ENCODE results near the gene SLX9.
"Not testable (repeated sequence)": the region's sequence is repeated elsewhere in the genome, so short reads cannot be mapped to it uniquely, and the experiment has no call there.

The SLX9 gene

DNA sequence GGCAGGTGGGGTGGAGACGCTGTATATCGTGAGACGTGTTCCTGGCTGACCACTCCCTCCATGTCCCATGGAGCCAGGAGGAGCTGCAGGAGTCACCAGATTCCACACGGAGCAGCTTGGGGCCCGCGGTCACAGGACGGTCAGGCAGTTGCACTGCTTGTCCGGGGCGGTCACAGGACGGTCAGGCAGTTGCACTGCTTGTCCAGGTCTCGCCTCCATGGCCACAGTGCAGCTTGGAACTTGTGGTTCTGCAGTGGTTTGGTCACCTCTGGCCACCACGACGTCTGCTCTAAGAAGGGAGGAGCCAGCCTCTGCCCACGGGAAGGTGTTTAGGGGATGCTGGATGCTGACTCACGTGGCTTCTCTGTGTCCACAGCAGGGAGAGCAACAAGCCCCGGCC lies 33.0 kb downstream of the SLX9 start:
- in situ Hi-C loops (cut with HindIII; ENCODE audit: low sequenced_read_pairs), result no loop called here

DNA sequence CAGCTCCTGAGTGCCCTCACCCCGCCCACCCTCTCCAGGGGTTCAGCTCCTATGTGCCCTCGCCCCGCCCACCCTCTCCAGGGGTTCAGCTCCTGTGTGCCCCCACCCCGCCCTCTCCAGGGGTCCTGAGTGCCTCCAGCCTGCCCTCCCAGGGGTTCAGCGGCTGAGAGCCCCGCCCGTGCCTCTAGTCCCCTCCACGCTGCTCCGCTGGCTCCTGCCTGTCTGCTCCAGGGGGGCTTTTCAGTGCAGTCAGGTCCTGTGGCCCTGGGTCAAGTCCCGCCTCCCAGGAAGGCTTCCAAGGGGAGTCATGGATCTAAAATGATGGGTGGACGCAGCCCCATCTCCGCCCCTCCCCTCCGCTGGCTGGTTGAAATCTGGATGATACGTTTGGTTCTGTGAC lies 33.8 kb downstream of the SLX9 start:
- in situ Hi-C loops (cut with HindIII; ENCODE audit: low sequenced_read_pairs), result no loop called here

DNA sequence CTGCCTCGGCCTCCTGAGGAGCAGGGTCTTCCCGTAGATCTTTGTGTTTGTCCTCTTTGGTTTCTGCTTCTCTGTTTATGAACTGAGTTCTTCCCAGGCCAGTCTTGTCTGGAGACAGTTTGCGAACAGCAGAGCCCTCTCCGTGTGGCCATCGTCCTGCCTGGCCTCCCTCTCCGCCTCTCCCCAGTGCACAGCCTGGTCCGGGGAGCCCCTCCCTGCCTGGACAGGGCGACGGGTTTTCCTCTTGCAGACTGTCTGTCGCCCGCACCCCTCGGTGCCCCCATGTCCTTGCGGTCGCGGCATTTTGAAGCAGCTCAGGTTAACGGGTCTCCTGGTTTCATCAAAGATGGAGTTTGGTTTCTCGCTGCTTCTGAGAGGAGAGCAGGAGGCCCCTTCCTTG lies 34.8 kb downstream of the SLX9 start:
- in situ Hi-C loops (cut with HindIII; ENCODE audit: low sequenced_read_pairs), result no loop called here

DNA sequence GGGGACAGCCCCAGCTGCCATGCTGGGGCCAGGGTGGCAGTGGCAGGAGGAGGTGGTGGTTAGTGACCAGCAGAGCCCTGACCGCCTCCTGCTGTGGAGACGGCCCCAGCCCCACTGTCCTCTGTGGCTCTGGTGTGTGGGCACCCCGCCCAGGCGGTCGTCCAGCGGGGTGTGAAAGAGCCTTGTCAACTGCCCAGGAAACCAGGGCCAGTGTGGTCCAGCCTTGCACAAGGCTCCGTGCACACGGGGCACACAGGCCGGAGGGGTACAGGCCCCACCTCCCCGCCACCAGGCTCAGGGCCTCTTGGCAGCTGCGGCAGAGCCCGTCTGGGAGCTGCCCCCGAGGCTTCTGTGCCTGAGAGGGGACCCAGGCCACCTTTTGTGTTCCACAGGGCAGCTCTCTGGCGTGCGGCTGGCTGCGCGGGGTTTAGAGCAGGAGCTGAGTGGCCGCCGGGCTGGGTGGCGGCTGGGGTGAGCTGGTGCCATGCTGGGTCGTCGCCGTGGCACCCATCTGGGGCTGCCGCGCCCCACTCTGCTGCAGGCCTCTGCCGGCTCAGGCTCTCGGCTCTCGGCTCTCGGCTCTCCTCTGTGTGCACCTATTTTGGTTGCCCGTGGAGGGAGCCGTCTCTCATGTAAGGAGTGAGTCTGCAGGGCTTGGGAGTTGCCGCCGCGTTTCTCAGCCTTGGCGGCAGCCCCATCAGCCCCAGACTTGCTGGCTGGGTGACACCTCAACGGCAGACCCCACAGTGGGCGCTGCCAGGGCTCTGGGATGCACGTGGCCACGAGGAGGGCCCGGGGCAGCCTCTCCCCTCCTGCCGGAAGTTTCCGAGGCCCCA lies 36.1 kb downstream of the SLX9 start:
- in situ Hi-C loops (cut with HindIII; ENCODE audit: low sequenced_read_pairs), result no loop called here

DNA sequence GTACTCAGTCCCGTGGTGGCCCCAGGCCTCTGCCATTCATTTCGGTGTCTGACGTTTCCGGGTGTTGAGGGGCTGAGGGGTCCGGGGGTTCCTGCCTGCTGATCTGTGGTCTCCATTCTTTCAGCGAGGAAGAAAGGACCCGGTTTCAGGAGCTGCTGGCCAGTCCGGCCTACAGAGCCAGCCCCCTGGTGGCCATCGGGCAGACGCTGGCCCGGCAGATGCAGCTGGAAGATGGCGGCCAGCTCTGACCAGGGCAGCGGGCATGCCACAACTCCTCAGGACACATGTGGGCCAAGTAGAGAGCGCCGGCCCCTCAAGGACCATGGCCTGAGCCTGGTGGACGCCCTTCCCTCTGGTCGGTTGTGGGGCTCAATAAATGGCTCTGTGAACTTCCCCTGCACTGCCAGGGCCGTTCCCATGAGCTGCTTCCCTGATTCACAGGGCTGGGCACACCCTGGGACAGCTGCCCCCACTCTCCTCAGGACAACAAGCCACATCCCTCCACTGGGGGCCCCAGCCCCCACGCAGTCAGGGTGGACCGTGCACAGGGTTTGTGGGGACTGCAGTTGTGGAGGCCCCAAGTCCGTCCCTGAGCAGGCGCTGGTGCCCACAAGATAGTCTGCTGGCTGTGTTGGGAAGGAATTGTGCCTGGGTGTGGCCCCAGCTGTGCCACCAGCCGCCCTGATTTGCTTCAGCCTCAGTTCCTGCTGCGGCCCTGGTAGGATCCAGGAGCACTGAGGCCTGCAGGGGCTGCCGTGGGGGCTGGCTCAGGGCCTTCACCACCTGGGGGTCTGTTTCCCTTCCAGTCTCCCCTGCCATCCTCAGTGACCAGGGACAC lies 36.9 kb downstream of the SLX9 start:
- in situ Hi-C loops (cut with HindIII; ENCODE audit: low sequenced_read_pairs), result not testable (repeated sequence)

DNA sequence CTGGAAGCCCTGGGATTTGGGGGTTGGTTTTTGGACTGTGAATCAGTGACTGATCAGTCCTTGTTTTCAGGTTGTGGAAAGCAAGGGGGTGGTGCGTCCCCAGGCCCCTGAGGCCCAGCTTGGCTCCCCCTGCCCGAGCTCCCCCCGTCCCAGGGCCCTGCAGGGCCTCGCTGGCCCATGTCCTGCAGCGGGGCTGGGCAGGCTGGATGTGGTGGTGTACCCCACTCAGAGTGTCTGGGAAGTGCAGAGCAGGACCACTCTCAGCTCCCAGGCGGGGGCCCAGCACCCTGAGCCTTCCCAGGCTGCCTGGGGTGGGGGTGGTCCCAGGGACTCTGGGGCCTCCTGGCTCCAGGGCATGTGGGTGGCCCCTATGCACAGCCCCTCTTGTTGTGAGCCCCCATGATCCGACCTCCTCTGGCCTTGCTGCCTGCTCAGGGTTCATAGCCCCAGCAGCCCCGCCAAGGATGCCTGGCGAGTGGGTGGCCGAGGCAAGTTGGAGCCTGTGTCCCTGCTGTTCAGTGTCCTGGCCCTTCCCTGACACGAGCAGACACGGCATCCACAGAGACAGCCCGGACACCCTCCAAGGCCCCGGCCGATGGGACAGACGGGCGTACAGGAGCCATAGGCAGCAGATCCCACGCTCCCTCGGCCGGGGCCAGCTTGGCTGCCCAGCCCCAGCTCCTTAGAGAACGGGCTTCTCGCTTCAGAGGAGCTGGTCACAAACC lies 37.9 kb downstream of the SLX9 start:
- in situ Hi-C loops (cut with HindIII; ENCODE audit: low sequenced_read_pairs), result no loop called here

DNA sequence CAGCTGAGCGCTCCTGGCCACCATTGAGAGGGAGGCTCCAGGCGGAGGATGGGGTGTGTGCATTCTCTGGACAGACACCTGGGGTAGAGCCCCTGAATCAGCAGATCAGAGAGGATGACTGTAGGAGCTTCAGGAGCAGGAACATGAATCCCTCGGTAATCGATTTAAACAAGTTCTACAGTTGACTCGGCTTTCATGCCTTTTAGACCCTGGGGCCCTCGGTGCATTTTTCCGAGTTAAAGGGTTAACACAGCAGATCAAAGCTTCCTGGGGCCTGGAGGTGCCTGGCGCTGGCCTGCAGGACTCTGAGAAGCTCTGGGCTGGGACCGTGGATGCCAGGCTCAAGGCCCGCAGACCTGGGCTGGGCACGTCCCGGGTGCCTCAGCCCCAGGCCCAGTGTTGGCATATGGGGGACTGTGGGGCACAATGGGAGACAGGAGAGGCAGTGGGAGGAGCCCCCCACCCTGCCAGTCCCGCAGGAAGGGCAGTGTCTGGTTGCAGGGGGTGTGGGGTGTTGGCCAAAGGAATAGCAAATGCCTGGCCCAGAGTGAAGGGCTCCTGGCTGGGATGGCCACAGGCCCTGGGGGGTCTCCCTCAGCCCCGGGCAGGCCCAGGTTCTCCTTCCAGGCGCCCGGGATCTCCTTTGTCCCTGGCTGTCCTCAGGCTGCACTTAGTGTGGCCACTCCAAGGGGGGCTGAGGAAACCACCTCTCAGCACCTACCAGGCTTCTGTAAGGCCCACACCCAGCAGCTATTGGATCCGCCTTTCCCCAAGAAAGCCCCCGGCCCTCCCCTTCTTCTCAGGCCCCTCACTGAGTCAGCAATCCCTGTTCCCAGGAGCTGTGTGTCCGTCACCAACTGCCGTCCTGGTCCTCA lies 40.1 kb downstream of the SLX9 start:
- in situ Hi-C loops (cut with HindIII; ENCODE audit: low sequenced_read_pairs), result no loop called here

DNA sequence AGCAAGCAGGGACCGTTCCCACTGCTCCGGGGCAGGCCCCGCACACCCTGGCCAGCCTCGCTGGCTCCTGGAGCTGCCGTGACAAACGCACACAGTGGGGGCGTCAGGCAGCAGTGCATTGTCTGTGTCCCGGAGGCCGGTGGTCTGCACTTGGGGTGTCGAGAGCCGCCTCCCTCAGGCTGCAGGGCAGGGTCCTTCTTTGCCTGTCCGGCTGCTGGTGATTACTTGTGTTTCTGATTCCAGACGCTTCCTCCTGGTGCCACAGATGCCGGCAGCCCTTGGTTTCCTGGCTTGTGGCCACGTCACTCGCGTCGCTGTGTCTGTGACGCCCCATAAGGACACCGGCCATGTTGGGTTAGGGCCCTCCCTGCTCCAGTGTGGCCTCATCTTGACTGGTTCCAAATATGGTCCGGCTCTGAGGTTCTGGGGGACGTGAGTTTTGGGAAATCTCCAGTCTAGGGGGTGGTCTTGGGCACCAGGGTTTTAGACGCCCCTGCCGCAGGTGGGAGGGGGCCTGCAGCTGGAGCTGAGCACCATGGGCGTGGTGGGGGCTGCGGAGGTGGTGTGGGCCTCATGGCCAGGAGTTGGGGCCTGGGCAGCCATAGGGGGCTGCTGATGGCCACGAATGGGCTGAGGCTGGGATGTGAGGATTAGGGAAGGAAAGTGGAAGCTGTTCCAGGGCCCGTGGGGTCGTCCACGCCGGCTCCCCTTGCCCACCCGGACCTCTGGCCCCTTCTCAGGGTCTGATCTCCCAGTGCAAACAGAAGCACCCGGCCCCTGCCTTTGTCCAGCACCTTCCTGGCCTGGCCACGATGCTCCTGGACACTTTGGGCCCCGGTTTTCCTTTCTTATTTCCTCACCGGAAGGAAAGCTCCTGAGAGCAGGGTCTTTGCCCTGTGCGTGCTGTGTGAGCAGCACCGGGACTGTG lies 41.0 kb downstream of the SLX9 start:
- in situ Hi-C loops (cut with HindIII; ENCODE audit: low sequenced_read_pairs), result no loop called here

DNA sequence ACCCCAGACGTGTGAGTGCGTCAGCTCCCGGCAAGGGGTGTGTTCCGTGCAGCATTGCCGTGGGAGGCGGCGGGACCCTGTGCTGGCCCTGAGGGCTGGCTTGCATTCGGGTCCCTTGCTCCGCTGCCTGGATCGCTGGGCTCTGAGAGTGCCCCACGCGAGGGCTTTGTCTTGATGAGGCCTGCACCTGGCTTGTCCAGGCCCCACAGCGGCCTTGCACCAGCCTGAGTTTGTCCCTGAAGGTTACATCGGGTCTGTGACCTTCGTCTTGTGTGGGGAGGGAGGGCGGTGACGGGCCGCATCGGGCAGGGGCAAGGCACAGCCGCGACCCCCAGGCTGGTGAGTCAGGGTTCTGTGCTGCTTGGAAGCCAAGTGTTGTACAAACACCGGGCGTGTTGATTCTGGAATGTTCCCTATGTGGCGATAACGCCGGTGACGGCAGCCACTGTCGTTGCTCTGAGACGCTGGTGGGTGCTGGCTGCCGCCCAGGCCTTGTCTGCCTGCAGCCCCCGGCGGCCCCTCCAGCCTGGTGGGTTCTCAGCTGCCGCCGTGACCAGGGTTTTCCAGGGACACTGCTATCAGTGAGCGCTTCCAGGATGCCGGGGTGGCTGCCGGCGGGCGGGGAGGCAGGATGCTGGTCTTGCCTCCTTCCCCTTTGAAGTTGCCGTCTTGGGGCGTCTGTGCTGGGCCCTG lies 42.9 kb downstream of the SLX9 start:
- in situ Hi-C loops (cut with HindIII; ENCODE audit: low sequenced_read_pairs), result no loop called here

DNA sequence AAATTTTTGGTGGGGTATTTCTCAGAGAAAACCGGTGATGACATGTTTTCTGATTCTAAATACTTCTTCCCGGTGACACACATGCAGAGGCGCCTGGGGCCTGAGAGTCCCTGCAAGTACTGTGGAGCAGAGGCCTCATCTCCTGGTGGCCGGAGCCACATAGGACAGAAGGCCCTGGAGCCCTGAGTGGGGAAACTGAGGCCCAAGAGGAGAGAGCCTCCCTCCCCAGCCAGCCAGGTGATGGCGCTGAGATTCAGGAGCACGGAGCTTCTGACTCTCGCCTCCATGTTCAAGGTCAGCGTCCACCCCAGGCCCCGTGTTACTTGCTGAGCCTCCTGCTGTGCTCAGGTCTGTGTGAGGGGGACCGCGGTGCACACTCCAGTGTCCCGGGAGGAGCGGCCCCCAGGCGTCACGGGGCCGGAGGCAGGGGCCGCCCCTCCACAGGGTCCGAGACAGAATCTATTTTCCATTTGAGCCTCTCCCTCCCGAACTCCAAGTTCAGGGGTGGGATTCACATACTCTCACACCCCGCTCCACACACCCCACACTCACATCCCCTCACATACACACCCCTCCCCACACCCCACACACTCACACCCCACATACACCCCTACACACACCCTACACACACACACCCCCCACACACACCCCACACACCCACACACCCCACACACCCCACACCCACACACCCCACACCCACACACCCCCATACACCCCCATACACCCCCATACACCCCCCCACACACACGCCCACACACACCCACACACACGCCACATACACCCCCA lies 43.8 kb downstream of the SLX9 start:
- in situ Hi-C loops (cut with HindIII; ENCODE audit: low sequenced_read_pairs), result no loop called here

DNA sequence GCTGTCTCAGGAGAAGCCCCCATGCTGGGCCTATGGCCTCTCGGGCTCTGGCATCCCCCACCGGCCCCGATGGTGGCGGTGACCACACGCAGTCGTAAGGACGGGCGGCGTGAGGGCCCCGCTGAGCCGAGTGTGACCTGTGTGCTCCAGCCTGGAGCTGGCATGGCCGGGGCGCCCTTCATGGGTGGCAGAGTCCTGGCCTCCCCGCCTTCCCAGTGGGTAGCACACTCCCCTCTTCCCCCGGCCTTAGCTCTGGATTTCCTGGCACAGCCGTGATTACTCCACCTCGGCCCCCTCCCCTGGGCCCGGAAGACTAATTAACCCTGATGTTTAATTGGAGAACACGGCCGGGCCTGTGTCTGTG lies 44.6 kb downstream of the SLX9 start:
- in situ Hi-C loops (cut with HindIII; ENCODE audit: low sequenced_read_pairs), result no loop called here

DNA sequence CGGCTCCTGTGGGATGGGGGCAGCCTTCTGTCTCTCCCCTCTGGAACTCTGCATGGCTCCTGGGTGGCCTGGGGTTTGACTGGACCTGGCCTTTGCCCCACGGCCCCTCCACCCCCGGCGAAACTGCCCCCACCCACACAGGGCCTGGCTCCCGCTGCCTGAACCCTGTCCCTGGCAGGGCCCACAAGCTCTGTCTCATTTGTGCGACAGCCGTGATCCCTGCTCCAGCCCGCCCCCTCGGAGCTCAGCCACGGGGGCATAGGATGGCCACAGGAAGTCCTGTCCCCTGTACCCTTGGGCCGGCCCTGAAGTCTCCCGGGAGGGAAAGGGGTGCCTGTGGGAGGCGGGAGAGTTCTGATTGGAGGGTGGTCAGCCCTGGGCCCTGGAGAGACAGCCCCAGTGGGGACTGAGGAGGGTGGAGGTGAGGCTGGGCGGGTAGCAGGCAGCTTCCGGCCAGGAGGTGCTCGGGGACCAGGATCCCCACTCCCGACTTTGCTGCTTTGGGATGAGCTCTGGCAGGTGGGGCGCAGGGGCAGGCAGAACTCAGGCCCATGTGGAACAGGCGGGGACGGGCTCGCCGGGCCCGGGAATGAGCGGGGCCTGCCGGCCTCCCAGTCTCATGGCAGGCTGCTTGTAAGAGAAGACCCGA lies 45.1 kb downstream of the SLX9 start:
- in situ Hi-C loops (cut with HindIII; ENCODE audit: low sequenced_read_pairs), result no loop called here

DNA sequence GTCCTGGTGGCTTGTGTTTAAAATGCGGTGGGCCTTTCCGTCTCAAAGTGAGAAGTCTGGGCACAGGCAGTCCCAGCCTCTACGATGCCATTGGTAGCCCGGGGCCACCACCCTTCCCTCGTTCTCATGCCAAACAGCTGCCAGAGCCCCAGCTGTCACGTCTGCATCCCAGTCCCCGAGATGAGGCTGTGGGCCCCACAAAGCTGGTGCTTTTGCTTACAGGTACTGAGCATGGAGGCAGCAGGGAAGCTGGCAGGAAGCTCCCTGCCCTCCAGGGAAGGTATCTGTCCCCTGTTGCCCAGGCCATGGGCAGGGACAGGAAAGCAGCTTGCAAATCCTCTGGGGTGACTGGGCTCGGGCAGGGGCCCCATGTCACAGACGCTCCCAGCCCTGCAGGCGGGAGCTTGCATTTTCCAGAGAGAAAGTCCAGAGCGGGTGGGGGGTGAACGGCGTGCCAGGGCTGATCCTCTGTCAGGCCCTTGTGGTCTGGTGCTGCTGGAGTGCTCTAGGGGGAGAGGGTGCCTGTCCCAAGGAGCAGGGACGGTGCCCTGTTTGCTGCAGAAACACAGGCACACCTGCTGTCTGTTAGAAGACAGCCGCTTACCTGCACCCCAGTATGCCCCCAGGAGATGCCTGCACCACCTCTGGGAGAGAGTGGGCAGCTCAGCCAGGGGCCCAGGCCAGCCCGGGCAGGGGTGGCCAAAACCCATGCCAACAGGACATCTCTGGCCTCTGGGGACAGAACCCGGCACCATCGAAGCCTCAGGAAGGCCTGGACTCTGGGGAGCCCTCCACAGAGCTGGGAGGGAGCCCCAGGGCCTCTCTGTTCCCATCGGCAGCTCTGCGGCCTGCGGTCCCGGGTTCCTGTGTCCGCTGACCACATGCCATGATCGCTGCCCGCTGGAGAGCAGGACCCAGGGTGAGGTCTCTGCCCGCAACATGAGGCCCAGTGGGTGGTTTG lies 45.9 kb downstream of the SLX9 start:
- in situ Hi-C loops (cut with HindIII; ENCODE audit: low sequenced_read_pairs), result no loop called here

DNA sequence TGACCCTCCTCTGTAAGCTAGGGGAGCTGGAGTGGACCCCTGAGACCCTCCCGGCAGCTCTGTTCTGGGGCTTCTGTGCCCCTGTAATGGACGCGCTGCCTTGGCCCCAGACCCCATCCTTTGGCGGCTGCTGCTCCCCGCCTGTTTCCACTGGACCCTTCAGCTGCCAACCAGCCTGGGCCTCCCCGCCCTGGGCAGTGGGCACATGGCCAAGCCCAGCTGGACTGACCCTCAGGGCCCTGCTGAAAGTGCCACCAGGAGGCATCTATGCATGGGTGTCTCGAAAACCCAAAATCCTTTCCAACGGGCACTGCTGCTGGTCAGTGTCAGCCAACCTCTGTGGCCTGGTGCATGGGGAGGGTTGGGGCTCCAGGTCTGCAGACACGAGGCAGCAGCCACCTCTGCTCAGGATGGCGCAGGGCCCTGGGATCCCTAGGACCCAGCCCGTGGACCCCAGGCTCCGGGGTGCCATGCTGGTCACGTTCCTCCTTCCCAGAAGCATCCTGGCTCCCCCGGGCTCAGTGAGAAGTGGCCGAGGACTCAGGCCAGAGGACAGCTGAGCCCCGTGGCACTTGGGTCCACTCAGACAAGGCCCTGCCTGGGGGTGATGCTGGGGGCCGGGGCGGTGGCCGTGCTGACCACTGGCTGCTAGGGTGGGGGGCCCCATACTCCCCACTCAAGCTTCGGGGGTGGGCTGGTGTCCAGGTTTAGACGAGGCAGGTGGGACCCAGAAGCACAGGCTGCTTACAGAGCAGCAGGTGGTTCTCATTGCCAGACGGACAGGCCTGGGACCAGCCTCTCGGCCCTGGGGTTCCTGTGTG lies 46.9 kb downstream of the SLX9 start:
- in situ Hi-C loops (cut with HindIII; ENCODE audit: low sequenced_read_pairs), result no loop called here

DNA sequence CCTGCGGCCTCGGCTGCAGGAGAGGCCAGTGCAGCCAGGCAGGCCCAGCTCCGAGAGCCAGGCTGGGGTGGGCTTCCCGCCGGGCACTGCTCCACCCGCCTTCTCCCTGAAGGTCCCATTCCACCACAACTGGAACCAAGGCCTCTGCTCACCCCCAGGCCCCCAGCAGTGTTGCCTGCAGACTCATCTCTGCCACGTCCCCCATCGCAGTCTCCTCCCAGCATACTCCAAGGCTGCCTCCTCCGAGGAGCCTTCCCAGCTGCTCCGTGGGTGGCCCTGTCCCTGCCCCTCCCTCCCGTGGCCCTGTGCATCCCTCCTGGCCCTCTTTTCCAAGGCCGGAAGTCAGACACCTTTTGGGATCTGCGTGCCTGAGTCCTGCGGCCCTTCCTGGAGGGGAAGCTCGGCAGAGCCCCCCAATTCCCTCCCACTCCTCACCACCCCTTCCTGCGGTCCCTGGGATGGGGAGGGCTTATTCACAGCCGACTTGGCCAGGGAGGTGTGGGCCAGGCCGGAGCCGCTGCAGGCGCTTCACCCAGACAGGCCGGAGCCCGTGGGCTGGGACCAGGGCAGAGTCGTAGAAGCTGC lies 47.6 kb downstream of the SLX9 start:
- in situ Hi-C loops (cut with HindIII; ENCODE audit: low sequenced_read_pairs), result no loop called here

Measured in DLD1 (cell line).